HepG2 (cell line): ENCODE data around the gene BEND3. TPM values are rescaled to one million over a fixed set of nuclear protein-coding genes. Genes with fewer than 3 reads are reported as not detected.

Experiments
- ATAC-seq: fragments of 200-7000 bp; cut with Tn5 transposase; 3 replicates; pipeline ENCODE4 v1.9.1; 2020; ENCODE audit warnings: mild to moderate bottlenecking, moderate library complexity
- BruUV-seq: library from RNA; stranded (reverse); fragments of 400-500 nt; replicated peaks from 2 replicates; lab custom pipeline; 2021; lab: Mats Ljungman, UMichigan
- CTCF ChIA-PET: fragments of 300-600 bp; formaldehyde crosslinking; extraction: SDS; loops from one replicate; lab custom pipeline; 2021; ENCODE audit warnings: low total read pairs, inconsistent platforms, low intra/inter-chr PET ratio; lab: Yijun Ruan, JAX
- POLR2A ChIA-PET: fragments of 350-600 bp; sonication (Branson Sonifier 250); formaldehyde crosslinking; loops from one replicate; lab custom pipeline; 2020; ENCODE audit warnings: antibody characterized with exemption, inconsistent platforms; lab: Yijun Ruan, JAX
- DNase-seq: peaks from one replicate; pipeline ENCODE4 v3.0.0-alpha.2; 2015; ENCODE audit warnings: low spot score
- FAIRE-seq: peaks from 3 replicates; lab custom pipeline; 2011; peaks lifted over from hg19 to GRCh38; lab: Jason Lieb, UNC
- H2AFZ ChIP-seq: one replicate; pipeline ENCODE4 v1.6.1; 2011; ENCODE audit warnings: low read length, inconsistent platforms
- H3K27ac ChIP-seq: fragments of 300-600 bp; 3 replicates; pipeline ENCODE4 v1.8.0; 2011; ENCODE audit warnings: mixed run types, mild to moderate bottlenecking, mixed read lengths, low read length, inconsistent platforms; ENCODE audit not compliant: insufficient read depth; ENCODE audit errors: extremely low read length
- H3K27me3 ChIP-seq, 2 experiments: fragments of 200-600 bp in 1 of 2; 2 replicates in 1 of 2; 3 replicates in 1 of 2; pipeline versions ENCODE4 v1.6.0 to v1.8.0; 2011; ENCODE audit warnings: low read length in 2 of 2, mild to moderate bottlenecking in 2 of 2, moderate library complexity in 2 of 2, inconsistent platforms in 1 of 2; ENCODE audit not compliant: insufficient read depth in 2 of 2, control insufficient read depth in 1 of 2
- H3K36me3 ChIP-seq, 2 experiments: fragments of 200-600 bp in 1 of 2; replicated peaks in 1 of 2; 2 replicates in 1 of 2; 3 replicates in 1 of 2; pipeline versions ENCODE4 v1.5.1 to v1.8.0; 2011; ENCODE audit warnings: low read length in 2 of 2, inconsistent platforms in 1 of 2; ENCODE audit not compliant: insufficient read depth in 2 of 2, control insufficient read depth in 1 of 2
- H3K4me1 ChIP-seq: 2 replicates; pipeline ENCODE4 v1.5.1; 2012; ENCODE audit warnings: low read length, inconsistent platforms; ENCODE audit not compliant: insufficient read depth
- H3K4me2 ChIP-seq: 2 replicates; pipeline ENCODE4 v1.6.0; 2011; ENCODE audit warnings: low read depth, low read length, inconsistent platforms
- H3K4me3 ChIP-seq, 3 experiments: fragments of 200-600 bp in 1 of 3; sonication (generic), shearing (Covaris generic) in 1 of 3; replicated peaks in 1 of 3; 2 replicates each; pipeline ENCODE4 v1.5.1; 2011 to 2016; ENCODE audit warnings: low read length in 3 of 3, inconsistent platforms in 2 of 3, low read depth in 2 of 3, mild to moderate bottlenecking in 2 of 3, control low read depth in 1 of 3, mixed read lengths in 1 of 3; ENCODE audit not compliant: insufficient read depth in 1 of 3
- H3K79me2 ChIP-seq: one replicate; pipeline ENCODE4 v1.6.1; 2011; ENCODE audit warnings: low read length, inconsistent platforms; ENCODE audit not compliant: insufficient read depth
- H3K9ac ChIP-seq: 2 replicates; pipeline ENCODE4 v1.6.0; 2011; ENCODE audit warnings: mild to moderate bottlenecking, low read depth, low read length, inconsistent platforms; ENCODE audit not compliant: insufficient read depth
- H3K9me3 ChIP-seq: 2 replicates; pipeline ENCODE4 v1.5.1; 2012; ENCODE audit warnings: mild to moderate bottlenecking, low read length
- H4K20me1 ChIP-seq: 2 replicates; pipeline ENCODE4 v1.6.0; 2011; ENCODE audit warnings: inconsistent platforms, mild to moderate bottlenecking, low read length, moderate library complexity; ENCODE audit not compliant: insufficient read depth
- ETV6 ChIP-seq: sonication (generic); formaldehyde crosslinking; conservative IDR thresholded peaks from 2 replicates; pipeline ENCODE4 v1.4.0; 2020; ENCODE audit warnings: missing genetic modification reagents
- FOXK2 ChIP-seq: fragments of 450-650 bp; IDR thresholded peaks from 2 replicates; pipeline ENCODE4 v1.6.1; 2016
- ZNF33A ChIP-seq: sonication (generic); formaldehyde crosslinking; IDR thresholded peaks from 2 replicates; pipeline ENCODE4 v1.5.1; 2020; ENCODE audit warnings: missing genetic modification reagents, mild to moderate bottlenecking, moderate library complexity, borderline replicate concordance
- WGBS: methylation state at CpG from one replicate; pipeline ENCODE4 v1.1.6; 2017; ENCODE audit warnings: low lambda C conversion rate; 5-methylcytosine and 5-hydroxymethylcytosine counted together
- in situ Hi-C: cut with HindIII; loops from 2 replicates; pipeline ENCODE4 v1.10.0; 2017; ENCODE audit warnings: low pct_unique_long_range_greater_than_20kb; ENCODE audit not compliant: extremely low pct_ligation_motif_present
- intact Hi-C: fragments of 100-400 bp; cut with micrococcal nuclease; formaldehyde crosslinking; loops from one replicate; pipeline ENCODE4 v1.10.0; 2022; ENCODE audit not compliant: unreplicated experiment
- polyA plus RNA-seq, 8 experiments: library from polyadenylated mRNA; depleted of rRNA in 3 of 8; stranded (reverse) in 7 of 8; unstranded in 1 of 8; fragments of >200 nt; fragmentation: Illumina TruSeq in 4 of 8; extraction: Trizol in 4 of 8; gene quantifications; 2 replicates each; pipeline versions ENCODE4 v1.2.1 to v1.2.3, GENCODE V29; 2011 to 2016; ENCODE audit warnings: low read depth in 4 of 8, missing spikeins in 1 of 8, mixed read lengths in 1 of 8; ENCODE audit not compliant: insufficient read depth in 1 of 8
- total RNA-seq, 5 experiments: library from RNA; depleted of rRNA; stranded (reverse); fragments of >200 nt; fragmentation: Illumina TruSeq; extraction: Trizol; gene quantifications; 2 replicates each; pipeline ENCODE4 v1.2.3, GENCODE V29; 2016; ENCODE audit warnings: low read depth in 1 of 5
- TF ChIP-seq, protein P1 (sequence below): sonication (generic); formaldehyde crosslinking; IDR thresholded peaks from 2 replicates; pipeline ENCODE4 v1.4.0; 2020; ENCODE audit warnings: missing genetic modification reagents, borderline replicate concordance
- TF ChIP-seq, protein P2 (sequence below): sonication (generic); formaldehyde crosslinking; IDR thresholded peaks from 2 replicates; pipeline ENCODE4 v1.8.1; 2023; ENCODE audit warnings: missing genetic modification reagents, mild to moderate bottlenecking, borderline replicate concordance
- TF ChIP-seq, protein P3 (sequence below): fragments of 450-650 bp; IDR thresholded peaks from 2 replicates; pipeline ENCODE4 v1.6.1; 2017
- TF ChIP-seq, protein P4 (sequence below): sonication (generic); formaldehyde crosslinking; IDR thresholded peaks from 2 replicates; pipeline ENCODE4 v1.9.0; 2021; ENCODE audit warnings: mild to moderate bottlenecking, missing genetic modification reagents
- TF ChIP-seq, protein P5 (sequence below): IDR thresholded peaks from 2 replicates; pipeline ENCODE4 v1.6.1; 2016

Gene BEND3
- total and polyA plus RNA-seq, 2 of the 13 experiments (the other 11 are each of a cell fraction or from before 2014, with no cell fraction given) = 1.4 to 5.8 TPM

DNA sequence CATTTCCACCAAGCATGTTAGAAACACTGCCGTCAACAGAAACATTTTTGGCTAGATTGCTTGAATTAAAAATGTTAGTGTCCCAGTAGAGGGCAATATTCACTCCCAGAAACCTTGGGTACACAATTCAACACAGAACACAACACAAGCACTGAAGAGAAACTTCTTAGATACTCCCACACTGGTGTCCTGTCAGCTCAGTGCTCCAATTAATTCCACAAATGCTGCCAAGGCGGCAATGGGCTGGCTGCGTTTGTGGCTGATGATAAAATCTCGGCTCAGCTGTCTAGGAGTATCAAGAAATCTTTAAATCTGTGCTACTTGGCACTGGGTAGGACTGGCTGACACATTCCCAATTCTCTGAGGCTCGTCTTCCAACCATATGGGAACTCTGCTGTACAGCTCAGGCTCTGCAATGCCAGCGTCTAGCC lies 39.3 kb downstream of the BEND3 start:
- Histone ChIP-seq H3K4me1 (no peaks in the 10 kb centered on the region), H3K27me3 (no peaks in the 10 kb centered on the region), H3K4me3 (no peak overlapping the region), H3K9ac (no peak overlapping the region), H3K36me3 (peaks cover 0 to 17% of the 10 kb centered on the region in 2 experiments; a peak in 3 of 5 replicates), H3K79me2 (no peaks in the 10 kb centered on the region), H3K4me2 (no peak overlapping the region), H3K9me3 (no peaks in the 10 kb centered on the region), H4K20me1 (no peaks in the 10 kb centered on the region), H3K27ac (no peak overlapping the region), H2AFZ (no peak overlapping the region)
- in situ Hi-C loops = no loop called here
- intact Hi-C loops = no loop called here
- DNase-seq = no peak
- ChIA-PET POLR2A (no interaction called here), CTCF (no interaction called here)
- FAIRE-seq = no peak
- WGBS = 98% methylated on average over 6 of the region's 6 CpGs
- no peak for ATAC-seq
- no TSS peak for BruUV-seq
- TF ChIP-seq, protein P1, sequence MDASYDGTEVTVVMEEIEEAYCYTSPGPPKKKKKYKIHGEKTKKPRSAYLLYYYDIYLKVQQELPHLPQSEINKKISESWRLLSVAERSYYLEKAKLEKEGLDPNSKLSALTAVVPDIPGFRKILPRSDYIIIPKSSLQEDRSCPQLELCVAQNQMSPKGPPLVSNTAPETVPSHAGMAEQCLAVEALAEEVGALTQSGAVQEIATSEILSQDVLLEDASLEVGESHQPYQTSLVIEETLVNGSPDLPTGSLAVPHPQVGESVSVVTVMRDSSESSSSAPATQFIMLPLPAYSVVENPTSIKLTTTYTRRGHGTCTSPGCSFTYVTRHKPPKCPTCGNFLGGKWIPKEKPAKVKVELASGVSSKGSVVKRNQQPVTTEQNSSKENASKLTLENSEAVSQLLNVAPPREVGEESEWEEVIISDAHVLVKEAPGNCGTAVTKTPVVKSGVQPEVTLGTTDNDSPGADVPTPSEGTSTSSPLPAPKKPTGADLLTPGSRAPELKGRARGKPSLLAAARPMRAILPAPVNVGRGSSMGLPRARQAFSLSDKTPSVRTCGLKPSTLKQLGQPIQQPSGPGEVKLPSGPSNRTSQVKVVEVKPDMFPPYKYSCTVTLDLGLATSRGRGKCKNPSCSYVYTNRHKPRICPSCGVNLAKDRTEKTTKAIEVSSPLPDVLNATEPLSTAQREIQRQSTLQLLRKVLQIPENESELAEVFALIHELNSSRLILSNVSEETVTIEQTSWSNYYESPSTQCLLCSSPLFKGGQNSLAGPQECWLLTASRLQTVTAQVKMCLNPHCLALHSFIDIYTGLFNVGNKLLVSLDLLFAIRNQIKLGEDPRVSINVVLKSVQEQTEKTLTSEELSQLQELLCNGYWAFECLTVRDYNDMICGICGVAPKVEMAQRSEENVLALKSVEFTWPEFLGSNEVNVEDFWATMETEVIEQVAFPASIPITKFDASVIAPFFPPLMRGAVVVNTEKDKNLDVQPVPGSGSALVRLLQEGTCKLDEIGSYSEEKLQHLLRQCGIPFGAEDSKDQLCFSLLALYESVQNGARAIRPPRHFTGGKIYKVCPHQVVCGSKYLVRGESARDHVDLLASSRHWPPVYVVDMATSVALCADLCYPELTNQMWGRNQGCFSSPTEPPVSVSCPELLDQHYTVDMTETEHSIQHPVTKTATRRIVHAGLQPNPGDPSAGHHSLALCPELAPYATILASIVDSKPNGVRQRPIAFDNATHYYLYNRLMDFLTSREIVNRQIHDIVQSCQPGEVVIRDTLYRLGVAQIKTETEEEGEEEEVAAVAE = no peak
- TF ChIP-seq, protein P2, sequence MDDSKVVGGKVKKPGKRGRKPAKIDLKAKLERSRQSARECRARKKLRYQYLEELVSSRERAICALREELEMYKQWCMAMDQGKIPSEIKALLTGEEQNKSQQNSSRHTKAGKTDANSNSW (CRISPR knock-in tag) = no peak
- TF ChIP-seq ZNF33A = no peak
- TF ChIP-seq ETV6 (CRISPR knock-in tag) = no peak
- TF ChIP-seq, protein P3, sequence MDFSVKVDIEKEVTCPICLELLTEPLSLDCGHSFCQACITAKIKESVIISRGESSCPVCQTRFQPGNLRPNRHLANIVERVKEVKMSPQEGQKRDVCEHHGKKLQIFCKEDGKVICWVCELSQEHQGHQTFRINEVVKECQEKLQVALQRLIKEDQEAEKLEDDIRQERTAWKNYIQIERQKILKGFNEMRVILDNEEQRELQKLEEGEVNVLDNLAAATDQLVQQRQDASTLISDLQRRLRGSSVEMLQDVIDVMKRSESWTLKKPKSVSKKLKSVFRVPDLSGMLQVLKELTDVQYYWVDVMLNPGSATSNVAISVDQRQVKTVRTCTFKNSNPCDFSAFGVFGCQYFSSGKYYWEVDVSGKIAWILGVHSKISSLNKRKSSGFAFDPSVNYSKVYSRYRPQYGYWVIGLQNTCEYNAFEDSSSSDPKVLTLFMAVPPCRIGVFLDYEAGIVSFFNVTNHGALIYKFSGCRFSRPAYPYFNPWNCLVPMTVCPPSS = no peak
- TF ChIP-seq FOXK2 = no peak
- TF ChIP-seq, protein P4, sequence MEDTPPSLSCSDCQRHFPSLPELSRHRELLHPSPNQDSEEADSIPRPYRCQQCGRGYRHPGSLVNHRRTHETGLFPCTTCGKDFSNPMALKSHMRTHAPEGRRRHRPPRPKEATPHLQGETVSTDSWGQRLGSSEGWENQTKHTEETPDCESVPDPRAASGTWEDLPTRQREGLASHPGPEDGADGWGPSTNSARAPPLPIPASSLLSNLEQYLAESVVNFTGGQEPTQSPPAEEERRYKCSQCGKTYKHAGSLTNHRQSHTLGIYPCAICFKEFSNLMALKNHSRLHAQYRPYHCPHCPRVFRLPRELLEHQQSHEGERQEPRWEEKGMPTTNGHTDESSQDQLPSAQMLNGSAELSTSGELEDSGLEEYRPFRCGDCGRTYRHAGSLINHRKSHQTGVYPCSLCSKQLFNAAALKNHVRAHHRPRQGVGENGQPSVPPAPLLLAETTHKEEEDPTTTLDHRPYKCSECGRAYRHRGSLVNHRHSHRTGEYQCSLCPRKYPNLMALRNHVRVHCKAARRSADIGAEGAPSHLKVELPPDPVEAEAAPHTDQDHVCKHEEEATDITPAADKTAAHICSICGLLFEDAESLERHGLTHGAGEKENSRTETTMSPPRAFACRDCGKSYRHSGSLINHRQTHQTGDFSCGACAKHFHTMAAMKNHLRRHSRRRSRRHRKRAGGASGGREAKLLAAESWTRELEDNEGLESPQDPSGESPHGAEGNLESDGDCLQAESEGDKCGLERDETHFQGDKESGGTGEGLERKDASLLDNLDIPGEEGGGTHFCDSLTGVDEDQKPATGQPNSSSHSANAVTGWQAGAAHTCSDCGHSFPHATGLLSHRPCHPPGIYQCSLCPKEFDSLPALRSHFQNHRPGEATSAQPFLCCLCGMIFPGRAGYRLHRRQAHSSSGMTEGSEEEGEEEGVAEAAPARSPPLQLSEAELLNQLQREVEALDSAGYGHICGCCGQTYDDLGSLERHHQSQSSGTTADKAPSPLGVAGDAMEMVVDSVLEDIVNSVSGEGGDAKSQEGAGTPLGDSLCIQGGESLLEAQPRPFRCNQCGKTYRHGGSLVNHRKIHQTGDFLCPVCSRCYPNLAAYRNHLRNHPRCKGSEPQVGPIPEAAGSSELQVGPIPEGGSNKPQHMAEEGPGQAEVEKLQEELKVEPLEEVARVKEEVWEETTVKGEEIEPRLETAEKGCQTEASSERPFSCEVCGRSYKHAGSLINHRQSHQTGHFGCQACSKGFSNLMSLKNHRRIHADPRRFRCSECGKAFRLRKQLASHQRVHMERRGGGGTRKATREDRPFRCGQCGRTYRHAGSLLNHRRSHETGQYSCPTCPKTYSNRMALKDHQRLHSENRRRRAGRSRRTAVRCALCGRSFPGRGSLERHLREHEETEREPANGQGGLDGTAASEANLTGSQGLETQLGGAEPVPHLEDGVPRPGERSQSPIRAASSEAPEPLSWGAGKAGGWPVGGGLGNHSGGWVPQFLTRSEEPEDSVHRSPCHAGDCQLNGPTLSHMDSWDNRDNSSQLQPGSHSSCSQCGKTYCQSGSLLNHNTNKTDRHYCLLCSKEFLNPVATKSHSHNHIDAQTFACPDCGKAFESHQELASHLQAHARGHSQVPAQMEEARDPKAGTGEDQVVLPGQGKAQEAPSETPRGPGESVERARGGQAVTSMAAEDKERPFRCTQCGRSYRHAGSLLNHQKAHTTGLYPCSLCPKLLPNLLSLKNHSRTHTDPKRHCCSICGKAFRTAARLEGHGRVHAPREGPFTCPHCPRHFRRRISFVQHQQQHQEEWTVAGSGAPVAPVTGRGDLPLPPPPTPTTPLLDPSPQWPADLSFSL (CRISPR knock-in tag) = no peak
- TF ChIP-seq, protein P5, sequence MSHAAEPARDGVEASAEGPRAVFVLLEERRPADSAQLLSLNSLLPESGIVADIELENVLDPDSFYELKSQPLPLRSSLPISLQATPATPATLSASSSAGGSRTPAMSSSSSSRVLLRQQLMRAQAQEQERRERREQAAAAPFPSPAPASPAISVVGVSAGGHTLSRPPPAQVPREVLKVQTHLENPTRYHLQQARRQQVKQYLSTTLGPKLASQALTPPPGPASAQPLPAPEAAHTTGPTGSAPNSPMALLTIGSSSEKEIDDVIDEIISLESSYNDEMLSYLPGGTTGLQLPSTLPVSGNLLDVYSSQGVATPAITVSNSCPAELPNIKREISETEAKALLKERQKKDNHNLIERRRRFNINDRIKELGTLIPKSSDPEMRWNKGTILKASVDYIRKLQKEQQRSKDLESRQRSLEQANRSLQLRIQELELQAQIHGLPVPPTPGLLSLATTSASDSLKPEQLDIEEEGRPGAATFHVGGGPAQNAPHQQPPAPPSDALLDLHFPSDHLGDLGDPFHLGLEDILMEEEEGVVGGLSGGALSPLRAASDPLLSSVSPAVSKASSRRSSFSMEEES = no peak
